Lung microvascular endothelial cell (primary cell): ENCODE data around the gene SLC29A1. TPM values are rescaled to one million over a fixed set of nuclear protein-coding genes. Genes with fewer than 3 reads are reported as not detected.
"Not testable (repeated sequence)": the region's sequence is repeated elsewhere in the genome, so short reads cannot be mapped to it uniquely, and the experiment has no call there.

Source experiments
- DNase-seq, 2 donors: peaks; one replicate each; pipeline versions ENCODE4 v3.0.0 to v3.0.0-alpha.2; 2010; ENCODE audit warnings: low read depth in 2 of 2
- total RNA-seq: library from RNA; depleted of rRNA; stranded (reverse); fragments of >200 nt; gene quantifications from 2 replicates; pipeline ENCODE4 v1.2.1, GENCODE V29; 2014

Gene SLC29A1
- total RNA-seq, 1 donor from 2014 or later: 28.6 TPM

DNA sequence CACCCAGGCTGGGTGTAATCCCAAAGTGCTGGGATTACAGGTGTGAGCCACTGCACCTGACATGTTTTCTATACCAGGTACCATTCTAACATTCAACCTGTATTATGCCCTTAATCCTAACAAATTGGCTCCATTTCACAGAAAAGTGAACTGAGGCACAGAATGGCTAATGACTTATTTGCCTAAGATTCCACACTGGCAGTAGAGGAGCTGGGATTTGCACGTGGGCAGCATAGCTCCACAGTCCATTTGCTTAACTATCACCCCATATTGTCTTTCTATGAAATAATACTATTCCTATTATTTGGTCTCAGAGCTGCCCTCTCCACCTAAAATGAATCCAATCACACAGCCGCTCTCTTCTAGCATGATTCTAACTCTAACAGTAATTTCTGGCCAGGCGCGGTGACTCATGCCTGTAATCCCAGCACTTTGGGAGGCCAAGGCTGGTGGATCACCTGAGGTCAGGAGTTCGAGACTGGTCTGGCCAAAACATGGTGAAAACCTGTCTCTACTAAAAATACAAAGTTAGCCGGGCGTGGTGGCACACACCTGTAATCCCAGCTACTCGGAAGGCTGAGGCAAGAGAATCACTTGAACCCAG is 30.0 kb upstream of the SLC29A1 start:
- DNase-seq: no peak

DNA sequence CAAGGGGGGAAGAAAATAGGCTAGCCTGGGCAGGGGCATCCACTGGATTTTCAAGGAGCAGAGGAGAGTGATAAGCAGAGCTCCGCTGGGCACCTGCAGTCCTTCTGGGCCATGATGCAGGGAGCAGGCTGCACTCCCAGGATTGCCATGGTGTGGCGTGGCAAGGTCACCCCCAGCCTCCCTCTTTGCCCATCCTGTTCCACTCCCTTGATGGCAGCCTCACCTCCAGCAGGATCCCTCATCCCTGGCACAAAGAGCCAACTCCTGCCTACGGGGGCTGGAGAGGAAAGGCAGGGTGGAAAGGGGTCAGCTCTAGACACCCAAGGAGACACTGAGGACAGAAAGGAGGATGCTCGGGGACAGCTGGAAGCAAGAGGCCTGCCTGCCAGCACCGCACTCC is 29.1 kb upstream of the SLC29A1 start:
- no peak for DNase-seq

- DNase-seq: not testable (repeated sequence)
Measured at GRCh38 chr6:44196351-44196750, 27.0 kb upstream of the SLC29A1 start.

GRCh38 chr6:44198684-44199083 is 24.7 kb upstream of the SLC29A1 start:
- no peak for DNase-seq

DNA sequence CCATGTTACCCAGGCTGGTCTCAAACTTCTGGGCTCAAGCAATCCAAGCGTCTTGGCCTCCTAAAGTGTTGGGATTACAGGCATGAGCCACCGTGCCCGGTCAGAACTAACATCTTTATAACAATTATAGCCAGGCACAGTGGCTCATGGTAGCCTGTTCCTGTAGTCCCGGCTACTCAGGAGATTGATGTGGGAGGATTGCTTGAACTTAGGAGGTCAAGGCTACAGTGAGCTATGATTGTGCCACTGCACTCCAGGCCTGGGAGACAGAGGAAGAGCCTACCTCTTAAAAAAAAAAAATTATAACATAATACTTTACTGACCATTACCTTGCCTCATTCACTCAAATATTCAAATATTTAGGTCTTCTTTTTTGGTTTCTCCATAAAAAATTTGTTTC is 23.5 kb upstream of the SLC29A1 start:
- no peak for DNase-seq

DNA sequence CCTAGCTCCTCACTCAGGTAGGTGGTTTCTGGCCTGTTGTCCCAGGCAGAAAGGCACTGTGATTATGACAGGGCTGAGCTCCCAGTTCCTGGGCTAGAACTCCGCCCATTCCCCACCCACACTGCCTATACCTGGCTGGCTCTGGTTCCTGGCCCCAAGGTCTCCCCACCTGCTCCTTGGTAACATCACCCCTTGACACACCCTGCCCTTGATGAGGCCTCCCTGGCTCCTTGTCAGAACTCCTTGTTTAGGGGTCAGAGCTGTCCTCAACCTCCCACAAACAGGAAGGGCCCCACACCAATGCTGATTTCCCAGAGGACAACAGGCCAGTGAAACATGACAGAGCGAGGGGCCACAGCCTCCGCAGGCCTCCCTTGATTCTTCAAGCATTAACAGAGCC is 22.2 kb upstream of the SLC29A1 start:
- no peak for DNase-seq

GRCh38 chr6:44201638-44202303 is 21.6 kb upstream of the SLC29A1 start:
- no peak for DNase-seq

DNA sequence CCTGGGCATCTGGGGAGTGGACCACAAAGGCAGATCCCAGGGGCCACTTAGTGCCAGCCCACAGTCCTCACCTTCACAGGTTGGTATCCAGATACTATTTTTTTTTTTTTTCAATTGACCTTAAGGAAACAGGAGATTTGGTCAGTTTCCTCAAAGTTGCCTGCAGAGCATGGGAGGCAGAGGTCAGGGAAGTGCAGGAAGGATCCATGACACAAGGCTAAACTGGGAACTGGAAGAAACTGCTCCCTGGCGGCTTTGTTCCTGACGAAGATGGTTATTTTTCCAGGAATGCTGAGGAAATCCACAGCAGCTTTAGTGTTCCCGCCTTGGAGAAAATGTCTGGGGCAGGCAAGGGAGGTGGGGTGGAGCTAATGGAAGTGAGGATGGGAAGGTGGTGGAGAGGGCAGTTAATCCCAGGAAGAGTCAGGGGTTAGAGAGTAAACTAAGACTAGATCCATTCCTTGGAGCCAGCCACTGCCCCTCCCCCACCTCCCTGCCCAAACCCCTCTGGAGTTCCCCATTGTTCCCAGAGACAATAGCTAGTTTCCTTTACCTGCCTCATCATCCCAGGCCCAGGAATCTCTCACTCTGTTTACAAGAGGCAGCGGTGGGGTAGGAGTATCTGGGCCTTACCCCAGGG is 20.9 kb upstream of the SLC29A1 start:
- peak in 1 of 2 donors; percentile 28 for DNase-seq

GRCh38 chr6:44202972-44203750 is 20.2 kb upstream of the SLC29A1 start:
- DNase-seq: no peak

- DNase-seq: no peak
Measured at GRCh38 chr6:44203955-44204354, 19.4 kb upstream of the SLC29A1 start.

- DNase-seq: no peak
Measured at GRCh38 chr6:44207966-44208365, 15.4 kb upstream of the SLC29A1 start.

- no peak for DNase-seq
Measured at GRCh38 chr6:44211284-44211683, 12.1 kb upstream of the SLC29A1 start.

GRCh38 chr6:44214307-44214706 is 9.1 kb upstream of the SLC29A1 start:
- no peak for DNase-seq

DNA sequence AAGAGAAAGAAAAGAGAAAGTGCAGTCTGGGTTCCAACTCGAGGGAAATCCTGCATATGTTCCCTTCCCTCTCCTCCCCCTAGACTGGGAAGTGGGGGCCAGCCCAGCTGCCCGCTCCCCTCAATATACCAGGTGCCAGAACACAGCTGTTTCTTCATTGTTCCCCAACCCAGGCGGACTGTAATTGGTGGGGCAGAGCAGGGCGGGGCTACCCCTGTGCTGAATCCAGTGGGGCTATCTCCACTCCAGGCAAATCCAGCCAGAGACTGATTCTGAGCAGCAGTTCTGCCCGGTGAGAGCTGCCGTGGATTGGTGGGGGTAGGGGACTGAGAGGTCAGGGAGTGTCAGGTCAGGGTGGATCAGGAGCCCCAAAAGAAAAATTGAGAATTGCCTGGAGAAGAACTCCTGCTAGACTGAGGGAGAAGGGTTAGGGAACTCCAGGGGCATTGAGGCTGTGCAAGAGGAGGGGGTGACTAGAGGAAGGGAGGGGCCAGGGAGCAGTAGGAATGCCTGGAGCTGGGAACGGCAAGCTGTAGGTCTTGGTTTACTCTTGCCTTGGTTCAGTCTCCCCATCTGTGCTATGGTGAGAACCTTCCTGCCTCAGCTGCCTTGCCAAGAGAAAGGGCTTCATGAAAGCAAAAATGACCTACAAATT is 6.6 kb upstream of the SLC29A1 start, which contains the start of gene MYMX:
MYMX (plus strand) TSS at position 250 of the 655 bp plus-strand sequence. CDS start 546 bp downstream, outside the sequence.
- DNase-seq: no peak

DNA sequence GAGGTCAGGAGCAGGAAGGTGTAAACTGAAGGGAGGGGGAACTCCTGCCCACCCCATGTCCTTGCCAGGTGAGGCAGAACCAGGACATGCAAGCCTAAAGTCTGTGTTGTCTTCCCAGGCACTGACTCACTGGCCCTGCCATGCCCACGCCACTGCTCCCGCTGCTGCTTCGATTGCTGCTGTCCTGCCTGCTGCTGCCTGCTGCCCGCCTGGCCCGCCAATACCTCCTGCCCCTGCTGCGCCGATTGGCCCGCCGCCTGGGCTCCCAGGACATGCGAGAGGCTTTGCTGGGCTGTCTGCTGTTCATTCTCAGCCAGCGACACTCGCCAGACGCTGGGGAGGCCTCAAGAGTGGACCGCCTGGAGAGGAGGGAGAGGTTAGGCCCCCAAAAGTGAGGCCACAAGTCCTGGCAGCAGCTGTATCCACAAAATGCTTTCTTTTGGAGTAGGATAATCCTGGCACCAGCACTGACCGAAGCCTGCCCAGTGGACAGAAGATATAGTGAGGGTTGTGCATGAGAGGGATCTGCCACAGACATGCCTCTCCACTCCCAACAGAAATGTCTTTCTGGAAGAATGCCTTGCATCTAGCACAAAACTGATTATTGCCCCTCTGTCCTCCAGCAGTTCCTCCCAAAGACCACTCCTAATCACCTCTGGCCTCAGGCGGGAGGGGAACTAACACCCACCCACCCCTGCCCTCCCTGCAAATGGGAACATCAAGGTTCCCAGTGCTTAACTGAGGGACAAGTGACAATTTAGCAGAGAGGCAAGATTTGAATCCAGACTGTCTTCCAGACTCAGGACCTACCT is 5.9 kb upstream of the SLC29A1 start:
- DNase-seq: no peak

GRCh38 chr6:44219053-44219814 is 4.2 kb upstream of the SLC29A1 start:
- DNase-seq: peak; percentile 87 to 93

- DNase-seq: no peak
Measured at GRCh38 chr6:44219815-44220784, 3.3 kb upstream of the SLC29A1 start.

GRCh38 chr6:44220913-44221290 is 2.5 kb upstream of the SLC29A1 start:
- no peak for DNase-seq
